ENCODE measurements around the gene FGF8.

The FGF8 gene

DNA sequence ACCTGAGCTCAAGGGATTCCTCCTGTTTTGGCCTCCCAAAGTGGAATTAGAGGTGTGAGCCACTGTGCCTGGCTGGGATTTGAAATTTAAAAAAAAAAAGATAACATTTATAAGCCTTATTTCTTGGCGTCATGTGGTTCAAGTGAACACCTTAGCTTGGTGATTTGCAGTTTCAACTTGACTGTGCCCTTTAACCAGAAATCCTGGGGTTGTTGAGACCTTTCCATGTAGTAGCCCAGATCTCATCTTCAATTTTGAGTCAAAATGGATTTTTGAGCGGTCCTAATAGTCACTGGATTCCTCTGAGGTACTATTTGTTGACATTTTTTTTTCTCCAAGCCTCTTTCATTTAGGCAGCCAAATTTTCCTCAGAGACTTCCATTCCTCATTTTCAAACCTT, 51.5 kb downstream of the FGF8 start:
- no peak for DNase-seq

DNA sequence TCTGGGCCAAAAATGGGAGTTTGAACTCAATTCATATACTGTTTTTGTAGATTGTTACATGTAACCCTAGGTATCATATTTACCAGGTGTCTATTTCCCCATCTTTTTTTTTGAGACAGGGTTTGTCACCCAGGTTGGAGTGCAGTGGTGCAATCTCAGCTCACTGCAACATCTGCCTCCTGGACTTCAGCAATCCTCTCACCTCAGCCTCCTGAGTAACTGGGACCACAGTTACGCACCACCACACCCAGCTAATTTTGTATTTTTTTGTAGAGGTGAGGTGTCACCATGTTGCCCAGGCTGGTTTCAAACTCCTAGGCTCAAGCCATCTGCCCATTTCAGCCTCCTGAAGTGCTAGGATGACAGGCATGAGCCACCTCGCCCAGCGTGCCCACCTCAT, 52.7 kb downstream of the FGF8 start:
- no peak for DNase-seq

DNA sequence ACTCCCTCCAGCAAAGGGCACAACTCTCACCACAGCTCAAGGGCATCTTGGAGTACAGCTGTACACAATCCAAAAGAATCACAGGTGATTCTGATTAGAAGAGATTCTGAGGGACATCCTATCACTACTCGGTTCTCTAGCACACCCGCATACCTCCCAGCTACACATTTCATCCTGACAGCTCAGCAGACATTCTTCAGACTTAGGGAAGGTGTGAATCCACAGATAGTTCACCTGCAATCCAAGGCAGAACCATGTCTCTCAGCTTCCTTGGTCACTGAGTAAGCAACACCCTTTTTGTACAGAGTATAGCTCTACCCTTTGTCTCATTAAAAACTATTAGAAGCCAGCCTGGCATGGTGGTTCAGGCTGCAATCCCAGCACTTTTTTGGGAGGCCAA, 54.1 kb downstream of the FGF8 start:
- no peak for DNase-seq

DNA sequence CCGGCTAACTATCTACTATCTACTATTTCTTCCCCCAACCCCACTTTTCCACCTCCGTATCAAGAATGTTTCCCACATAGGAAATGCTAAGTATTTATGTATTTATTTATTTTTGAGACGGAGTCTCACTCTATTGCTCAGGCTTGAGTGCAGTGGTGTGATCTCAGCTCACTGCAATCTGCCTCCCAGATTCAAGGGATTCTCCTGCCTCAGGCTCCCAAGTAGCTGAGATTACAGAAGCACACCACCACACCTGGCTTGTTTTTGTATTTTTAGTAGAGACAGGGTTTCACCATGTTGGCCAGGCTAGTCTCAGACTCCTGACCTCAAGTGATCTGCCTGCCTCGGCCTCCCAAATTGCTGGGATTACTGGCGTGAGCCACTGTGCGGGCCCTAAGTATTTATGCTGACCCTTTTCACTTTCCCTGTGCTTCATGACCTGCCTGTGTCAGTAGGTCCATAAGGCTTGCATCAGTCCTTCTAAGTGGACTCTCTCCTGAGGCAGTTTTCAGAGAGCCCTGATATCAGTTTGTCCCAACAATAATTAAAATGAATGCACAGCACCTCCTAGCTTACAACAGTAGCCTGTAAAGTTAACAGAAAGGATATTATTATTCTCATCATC, 55.2 kb downstream of the FGF8 start:
- no peak for DNase-seq
